Right atrium auricular region (tissue), 2 donors: ENCODE results near the gene GART. TPM values are rescaled to one million over a fixed set of nuclear protein-coding genes. Genes with fewer than 3 reads are reported as not detected.

Experiments
- DNase-seq: peaks from one replicate; pipeline ENCODE4 v3.0.0-alpha.2; 2019; ENCODE audit warnings: low spot score
- H3K27ac ChIP-seq, 2 donors: fragments of 200-600 bp; sonication (generic); 1 replicate in 1 of 2; 2 replicates in 1 of 2; pipeline ENCODE4 v1.5.1; 2016 to 2019
- H3K27me3 ChIP-seq, 2 donors: fragments of 200-600 bp; sonication (generic); one replicate each; pipeline versions ENCODE4 v1.5.1 to v1.6.0; 2017 to 2019
- H3K36me3 ChIP-seq: fragments of 200-600 bp; sonication (generic); one replicate; pipeline ENCODE4 v1.5.1; 2016
- H3K4me1 ChIP-seq, 2 donors: fragments of 200-600 bp; sonication (generic); one replicate each; pipeline versions ENCODE4 v1.5.1 to v1.6.0; 2017 to 2019
- H3K4me3 ChIP-seq, 2 donors: fragments of 200-600 bp; sonication (generic); 1 replicate in 1 of 2; 2 replicates in 1 of 2; pipeline ENCODE4 v1.5.1; 2017 to 2019; ENCODE audit warnings: mild to moderate bottlenecking in 1 of 2, moderate library complexity in 1 of 2
- H3K9me3 ChIP-seq, 2 donors: fragments of 200-600 bp; sonication (generic); one replicate each; pipeline ENCODE4 v1.5.1; 2019
- total RNA-seq, 2 donors: library from RNA; depleted of rRNA; stranded (reverse); fragments of >200 nt; gene quantifications; one replicate each; pipeline ENCODE4 v1.1.0, GENCODE V29; 2016
- TF ChIP-seq, protein P1 (sequence below), 2 donors: fragments of 200-600 bp; sonication (generic); IDR thresholded peaks; one replicate each; pipeline ENCODE4 v1.5.1; 2019; ENCODE audit warnings: antibody characterized with exemption in 2 of 2

Gene GART
- total RNA-seq: 10 to 100 TPM; 29.7 to 32.5 TPM

DNA sequence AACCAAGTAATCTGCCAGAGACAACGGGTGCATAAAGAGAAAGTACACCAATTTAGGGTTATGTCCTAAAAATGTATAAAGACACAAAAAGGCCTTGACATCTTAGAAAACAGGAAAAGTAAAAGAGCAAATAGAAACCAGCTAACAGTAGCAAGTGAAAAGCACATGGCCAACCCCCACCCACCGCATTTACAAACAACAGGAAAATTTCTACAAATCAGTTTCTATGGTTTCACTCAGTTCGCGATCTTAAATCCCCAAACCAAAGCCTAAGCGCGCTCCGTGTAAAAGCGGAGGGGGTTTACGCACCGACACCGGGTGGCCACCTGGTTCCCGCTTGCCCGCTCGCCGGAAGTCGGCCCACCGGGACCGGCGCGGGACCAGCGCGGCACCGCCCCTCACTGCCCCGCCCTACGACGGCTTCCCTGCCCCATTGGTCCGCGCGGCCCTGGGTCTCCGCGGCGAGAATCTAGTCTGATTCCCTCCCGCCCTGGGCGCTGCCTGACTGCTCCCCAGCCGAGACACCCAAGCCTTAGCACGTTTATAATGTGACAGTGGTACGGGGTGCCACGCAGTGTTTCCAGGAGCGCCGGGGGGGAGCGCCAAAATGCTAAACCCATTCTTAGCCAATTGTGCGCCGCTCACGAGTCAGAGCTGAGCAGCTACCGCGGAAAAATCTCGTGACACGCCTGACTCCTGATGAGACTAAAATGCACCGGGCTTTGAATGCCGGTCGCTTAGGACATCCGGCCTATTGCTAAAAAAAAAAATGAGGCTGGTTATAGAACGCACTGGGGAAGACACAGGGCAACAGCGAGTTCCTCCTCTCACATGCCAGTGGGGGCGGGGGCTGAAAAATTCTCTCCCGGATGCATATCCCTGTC is at the start of gene GART:
GART (minus strand) TSS at position 362 of the 884 bp plus-strand sequence. CDS start 2,802 bp downstream, outside the sequence.
- H3K4me1 ChIP-seq: peaks cover 0 to 35% of the 10 kb centered on the region in 2 donors
- no peaks in the 10 kb centered on the region for H3K27me3 ChIP-seq
- peak within 1 kb of the TSS; percentile 78 to 90 for H3K4me3 ChIP-seq
- peak; percentile 79 for DNase-seq
- no peaks in the 10 kb centered on the region for H3K9me3 ChIP-seq
- TF ChIP-seq, protein P1, sequence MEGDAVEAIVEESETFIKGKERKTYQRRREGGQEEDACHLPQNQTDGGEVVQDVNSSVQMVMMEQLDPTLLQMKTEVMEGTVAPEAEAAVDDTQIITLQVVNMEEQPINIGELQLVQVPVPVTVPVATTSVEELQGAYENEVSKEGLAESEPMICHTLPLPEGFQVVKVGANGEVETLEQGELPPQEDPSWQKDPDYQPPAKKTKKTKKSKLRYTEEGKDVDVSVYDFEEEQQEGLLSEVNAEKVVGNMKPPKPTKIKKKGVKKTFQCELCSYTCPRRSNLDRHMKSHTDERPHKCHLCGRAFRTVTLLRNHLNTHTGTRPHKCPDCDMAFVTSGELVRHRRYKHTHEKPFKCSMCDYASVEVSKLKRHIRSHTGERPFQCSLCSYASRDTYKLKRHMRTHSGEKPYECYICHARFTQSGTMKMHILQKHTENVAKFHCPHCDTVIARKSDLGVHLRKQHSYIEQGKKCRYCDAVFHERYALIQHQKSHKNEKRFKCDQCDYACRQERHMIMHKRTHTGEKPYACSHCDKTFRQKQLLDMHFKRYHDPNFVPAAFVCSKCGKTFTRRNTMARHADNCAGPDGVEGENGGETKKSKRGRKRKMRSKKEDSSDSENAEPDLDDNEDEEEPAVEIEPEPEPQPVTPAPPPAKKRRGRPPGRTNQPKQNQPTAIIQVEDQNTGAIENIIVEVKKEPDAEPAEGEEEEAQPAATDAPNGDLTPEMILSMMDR (IDR thresholded peaks at IDR 0.05): no peak
- H3K27ac ChIP-seq: peak within 1 kb of the TSS; percentile 92 to 99
- H3K36me3 ChIP-seq: peaks cover 26% of the 10 kb centered on the region

DNA sequence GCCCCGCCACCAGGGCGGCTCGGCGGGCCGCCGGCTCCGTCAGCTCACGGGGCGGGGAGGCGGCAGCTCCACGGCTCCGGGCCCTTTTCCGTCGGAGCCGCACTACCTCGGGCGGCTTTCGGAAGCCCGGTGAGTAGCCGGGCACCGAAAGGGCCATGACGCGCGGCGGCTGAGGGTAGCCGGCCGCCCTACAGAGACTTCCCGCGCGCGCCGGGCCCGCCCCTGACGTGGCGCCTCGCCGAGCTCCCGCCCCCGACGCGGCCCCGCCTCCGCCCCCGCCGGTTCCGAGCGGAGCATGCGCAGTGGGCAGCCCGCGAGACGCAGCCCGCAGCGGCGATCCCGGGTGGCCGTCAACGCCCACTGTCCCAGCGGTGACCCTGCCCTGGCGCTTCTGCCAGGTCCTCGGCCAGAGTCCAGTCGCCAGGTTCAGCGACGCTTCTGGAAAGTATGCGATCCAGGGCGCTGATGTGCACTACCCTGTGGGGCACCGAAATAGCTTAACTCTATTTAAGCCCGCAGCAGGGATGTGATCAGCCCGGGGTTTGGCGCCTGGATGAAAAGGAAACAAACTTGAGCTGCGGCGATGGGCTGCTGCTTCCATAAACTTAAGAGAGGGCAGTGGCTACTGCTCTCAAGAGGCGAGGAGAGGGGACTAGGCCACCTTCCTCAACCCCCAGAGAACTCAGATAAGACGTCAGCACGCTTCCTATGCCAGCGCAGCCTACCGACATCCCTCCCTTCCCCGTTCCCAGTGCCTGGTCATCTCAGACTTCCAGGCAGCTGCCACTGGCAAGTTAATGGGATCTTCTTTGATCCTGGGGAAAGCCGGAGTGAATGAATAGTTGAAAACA is 46.8 kb upstream of the GART start, which contains the start of gene DONSON:
DONSON (minus strand) TSS at position 200 of the 851 bp plus-strand sequence; CDS start at position 157, 43 bp downstream.
- Histone ChIP-seq H3K36me3 (no peaks in the 10 kb centered on the region), H3K9me3 (no peaks in the 10 kb centered on the region), H3K27ac (peak within 1 kb of the TSS; percentile 88), H3K27me3 (no peaks in the 10 kb centered on the region), H3K4me3 (peak within 1 kb of the TSS; percentile 70 to 89), H3K4me1 (peaks cover 0 to 9% of the 10 kb centered on the region in 2 donors)
- TF ChIP-seq, protein P1 (IDR thresholded peaks at IDR 0.05): peak in 1 of 2 donors; percentile 26
- DNase-seq: peak; percentile 83

DNA sequence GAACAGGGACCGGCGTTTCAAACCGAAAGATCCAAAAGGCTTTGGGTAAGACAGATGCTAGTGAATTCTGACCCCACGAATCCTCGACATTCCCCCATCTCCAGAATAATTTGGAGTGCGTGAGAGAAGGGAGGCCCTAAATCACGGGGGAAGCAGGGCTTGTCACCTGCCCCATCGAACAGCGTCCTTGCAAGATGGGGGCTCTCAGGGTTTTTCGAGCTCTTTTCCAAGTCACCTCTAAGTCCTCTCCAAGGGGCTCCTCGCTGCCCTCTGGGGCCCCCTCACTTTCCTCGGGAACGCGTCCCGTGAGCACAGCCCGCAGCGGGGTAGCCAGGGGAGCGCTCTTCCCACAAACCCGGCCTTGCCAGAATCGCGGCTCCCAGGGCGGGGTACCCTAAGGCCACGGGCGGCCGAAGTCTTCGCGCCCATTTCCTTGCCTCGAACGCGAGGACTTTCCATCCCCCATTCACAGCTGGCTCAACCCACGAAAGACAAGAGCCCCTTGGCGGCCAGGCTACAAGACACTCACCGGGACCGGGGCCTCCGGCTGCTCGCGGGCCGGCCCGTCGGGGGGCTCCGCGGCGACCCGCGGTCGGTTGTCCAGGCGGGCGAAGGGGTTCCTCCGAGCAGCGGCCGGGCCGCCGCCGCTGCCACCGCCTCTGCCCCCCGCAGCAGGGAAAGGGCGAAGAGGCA is 46.0 kb upstream of the GART start:
- peaks cover 0 to 9% of the 10 kb centered on the region in 2 donors for H3K4me1 ChIP-seq
- H3K36me3 ChIP-seq: no peaks in the 10 kb centered on the region
- H3K4me3 ChIP-seq: peak overlapping the region; percentile 70 to 89
- H3K27ac ChIP-seq: peak overlapping the region; percentile 88
- no peaks in the 10 kb centered on the region for H3K9me3 ChIP-seq
- H3K27me3 ChIP-seq: no peaks in the 10 kb centered on the region
- TF ChIP-seq, protein P1 (IDR thresholded peaks at IDR 0.05): no peak
- DNase-seq: no peak

DNA sequence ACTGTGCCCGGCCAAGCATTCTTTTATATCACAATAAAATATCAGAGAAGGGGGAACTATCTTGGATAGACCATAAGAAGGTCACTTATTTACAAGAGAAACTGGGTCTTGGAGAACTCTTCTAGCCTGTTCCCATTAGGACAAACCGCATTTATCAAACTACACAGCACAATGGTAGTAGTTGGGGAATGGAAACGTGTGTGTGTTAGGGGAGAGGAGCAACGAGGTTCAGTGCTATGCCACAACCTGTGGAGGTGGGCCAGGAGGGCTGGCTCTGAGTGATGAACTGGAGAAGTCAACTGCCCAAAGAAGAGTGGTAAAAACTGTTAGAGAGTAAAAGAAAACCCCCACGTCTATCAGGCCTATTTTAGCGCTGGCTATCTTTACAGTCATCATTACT is 45.0 kb upstream of the GART start:
- Histone ChIP-seq H3K27me3 (no peaks in the 10 kb centered on the region), H3K4me3 (no peak overlapping the region), H3K4me1 (peaks cover 0 to 9% of the 10 kb centered on the region in 2 donors), H3K9me3 (no peaks in the 10 kb centered on the region), H3K36me3 (no peaks in the 10 kb centered on the region), H3K27ac (no peak overlapping the region)
- TF ChIP-seq, protein P1 (IDR thresholded peaks at IDR 0.05): no peak
- no peak for DNase-seq

DNA sequence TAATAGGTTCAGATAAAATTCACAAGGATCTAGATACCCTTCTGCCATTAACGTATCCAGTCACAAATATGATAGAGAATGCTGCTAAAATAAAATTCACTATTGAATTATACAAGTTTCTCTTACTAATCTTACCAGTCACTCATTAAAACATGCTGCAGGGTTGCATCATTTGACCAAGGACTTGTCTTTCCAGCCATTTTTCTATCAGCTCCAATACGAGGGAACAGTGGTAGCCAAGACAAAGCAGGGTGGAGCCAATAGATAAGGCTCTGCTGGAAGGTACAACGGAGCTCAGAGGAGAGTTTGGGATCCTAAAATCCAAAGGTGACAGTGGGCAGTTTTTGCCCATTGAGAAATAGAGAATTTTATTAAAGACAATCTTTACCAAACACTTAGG is 42.5 kb upstream of the GART start:
- no peak for DNase-seq

More for the DNA sequence above, 42.5 kb upstream of the GART start:
- Histone ChIP-seq H3K4me3 (no peak overlapping the region), H3K27me3 (no peaks in the 10 kb centered on the region), H3K4me1 (peaks cover 0 to 9% of the 10 kb centered on the region in 2 donors), H3K36me3 (no peaks in the 10 kb centered on the region), H3K9me3 (no peaks in the 10 kb centered on the region), H3K27ac (no peak overlapping the region)
- TF ChIP-seq, protein P1 (IDR thresholded peaks at IDR 0.05): no peak
